Hepatocyte (in vitro differentiated cells): Measurements from ENCODE around the gene CEP295NL. TPM values are rescaled to one million over a fixed set of nuclear protein-coding genes. Genes with fewer than 3 reads are reported as not detected.
A peak's percentile ranks its signal among the peaks of the same experiment; 100 is the strongest.
"Not testable (repeated sequence)": the region's sequence is repeated elsewhere in the genome, so short reads cannot be mapped to it uniquely, and the experiment has no call there.

Experiments
- DNase-seq: peaks from one replicate; pipeline ENCODE4 v3.0.0-alpha.2; 2016; ENCODE audit warnings: low spot score
- H2AFZ ChIP-seq: fragments of 200-600 bp; sonication (generic); 2 replicates; pipeline ENCODE4 v1.6.0; 2016; ENCODE audit warnings: antibody characterized with exemption, mild to moderate bottlenecking
- H3K27ac ChIP-seq: fragments of 200-600 bp; sonication (generic); 2 replicates; pipeline ENCODE4 v1.5.1; 2016; ENCODE audit warnings: mild to moderate bottlenecking
- H3K27me3 ChIP-seq: fragments of 200-600 bp; sonication (generic); 2 replicates; pipeline ENCODE4 v1.6.1; 2016
- H3K36me3 ChIP-seq: fragments of 200-600 bp; sonication (generic); replicated peaks from 2 replicates; pipeline ENCODE4 v1.5.1; 2016; ENCODE audit warnings: low read depth; ENCODE audit not compliant: insufficient read depth
- H3K4me1 ChIP-seq: fragments of 200-600 bp; sonication (generic); 2 replicates; pipeline ENCODE4 v1.5.1; 2016; ENCODE audit warnings: mild to moderate bottlenecking, moderate library complexity; ENCODE audit not compliant: insufficient read depth
- H3K4me2 ChIP-seq: fragments of 200-600 bp; sonication (generic); 2 replicates; pipeline ENCODE4 v1.6.0; 2016
- H3K4me3 ChIP-seq: fragments of 200-600 bp; sonication (generic); 2 replicates; pipeline ENCODE4 v1.5.1; 2016; ENCODE audit warnings: mild to moderate bottlenecking
- H3K79me2 ChIP-seq: fragments of 200-600 bp; sonication (generic); 2 replicates; pipeline ENCODE4 v1.6.0; 2017; ENCODE audit warnings: mild to moderate bottlenecking
- H3K9me2 ChIP-seq: fragments of 200-600 bp; sonication (generic); replicated peaks from 2 replicates; pipeline ENCODE4 v1.6.0; 2017; ENCODE audit warnings: mild to moderate bottlenecking; ENCODE audit not compliant: insufficient read depth
- H3K9me3 ChIP-seq: fragments of 200-600 bp; sonication (generic); 2 replicates; pipeline ENCODE4 v1.5.1; 2016; ENCODE audit warnings: low read depth, mild to moderate bottlenecking
- H4K20me1 ChIP-seq: fragments of 200-600 bp; sonication (generic); 2 replicates; pipeline ENCODE4 v1.6.0; 2016; ENCODE audit warnings: mild to moderate bottlenecking; ENCODE audit not compliant: insufficient read depth, poor library complexity, severe bottlenecking
- CTCF ChIP-seq: fragments of 200-600 bp; sonication (generic); IDR thresholded peaks from 2 replicates; pipeline ENCODE4 v1.5.1; 2016; ENCODE audit warnings: antibody characterized with exemption, mild to moderate bottlenecking; ENCODE audit not compliant: poor library complexity
- EZH2 ChIP-seq: fragments of 200-600 bp; sonication (generic); IDR thresholded peaks from 2 replicates; pipeline ENCODE4 v1.6.1; 2016; ENCODE audit warnings: antibody characterized with exemption, mild to moderate bottlenecking, borderline replicate concordance
- EZH2phosphoT487 ChIP-seq: fragments of 200-600 bp; sonication (generic); IDR thresholded peaks from one replicate; pipeline ENCODE4 v1.6.1; 2018; ENCODE audit warnings: antibody characterized with exemption, mild to moderate bottlenecking, low read depth, moderate library complexity; ENCODE audit not compliant: unreplicated experiment, severe bottlenecking
- WGBS: methylation state at CpG from one replicate; pipeline ENCODE4 v1.1.6; 2016; ENCODE audit warnings: low lambda C conversion rate; ENCODE audit errors: missing lambda C conversion rate; 5-methylcytosine and 5-hydroxymethylcytosine counted together
- polyA plus RNA-seq: library from polyadenylated mRNA; unstranded; fragments of >200 nt; fragmentation: Nextera tagmentation; extraction: Ambion mirVana; gene quantifications from 2 replicates; pipeline ENCODE4 v1.2.1, GENCODE V29; 2016
- total RNA-seq: library from RNA; depleted of rRNA; stranded (reverse); fragments of >200 nt; gene quantifications from 2 replicates; pipeline ENCODE4 v1.2.3, GENCODE V29; 2014

The CEP295NL gene
- total and polyA plus RNA-seq, 2 experiments from 2014 or later: 0.17 to 0.97 TPM

DNA sequence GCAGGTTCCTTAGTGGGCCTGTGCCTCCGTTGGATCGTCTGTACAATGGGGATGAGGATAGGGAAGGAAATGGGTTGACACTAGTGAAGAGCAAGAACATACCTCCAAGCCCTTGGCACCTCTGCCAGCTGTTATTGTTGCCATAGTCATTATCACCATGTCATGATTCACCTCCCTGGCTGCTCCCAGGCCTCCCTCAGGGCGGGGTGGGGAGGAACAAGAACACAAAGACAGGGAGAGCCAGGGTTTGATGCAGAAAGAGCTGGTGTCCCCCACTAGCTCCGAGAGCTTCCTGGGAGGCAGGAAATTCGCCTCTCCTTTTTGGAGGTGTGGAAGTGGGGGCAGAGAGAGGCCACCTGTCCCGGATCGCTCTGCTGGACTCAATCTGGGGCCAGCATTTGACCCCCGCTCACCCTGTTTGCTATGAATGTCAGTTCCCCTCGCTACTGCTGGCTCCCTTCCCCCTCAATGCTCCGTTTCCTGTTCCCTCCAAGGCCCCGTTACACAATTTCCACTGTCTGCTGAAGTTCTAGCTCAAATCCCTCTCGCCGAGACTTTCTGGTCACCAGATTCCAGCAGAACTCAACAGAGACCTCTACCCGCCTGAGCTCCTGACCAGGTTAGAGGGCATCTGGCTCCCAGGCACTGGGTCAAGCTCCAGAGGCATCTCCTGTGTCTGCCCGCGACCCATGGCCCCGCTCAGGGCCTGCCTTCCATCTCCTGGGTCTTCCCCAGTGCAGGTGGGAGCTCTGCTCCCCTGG, 13.1 kb upstream of the CEP295NL start:
- Histone ChIP-seq H2AFZ (no peak overlapping the region), H3K4me3 (no peak overlapping the region), H3K79me2 (peaks cover 87% of the 10 kb centered on the region), H4K20me1 (peaks cover 33% of the 10 kb centered on the region), H3K27ac (peak overlapping the region; percentile 58), H3K36me3 (no peaks in the 10 kb centered on the region), H3K27me3 (no peaks in the 10 kb centered on the region), H3K9me2 (no peaks in the 10 kb centered on the region), H3K9me3 (no peaks in the 10 kb centered on the region), H3K4me1 (peaks cover 21% of the 10 kb centered on the region), H3K4me2 (peak overlapping the region; percentile 44)
- no peak for DNase-seq
- WGBS: 85% methylated on average over 17 of the region's 17 CpGs
- no peak for TF ChIP-seq CTCF

GRCh38 chr17:78913115-78913514, 10.1 kb upstream of the CEP295NL start:
- Histone ChIP-seq H3K4me1 (peaks cover 17% of the 10 kb centered on the region), H3K36me3 (no peaks in the 10 kb centered on the region), H3K9me3 (no peaks in the 10 kb centered on the region), H4K20me1 (peaks cover 26% of the 10 kb centered on the region), H3K9me2 (no peaks in the 10 kb centered on the region), H3K27me3 (no peaks in the 10 kb centered on the region), H3K4me2 (no peak overlapping the region), H3K79me2 (peaks cover 88% of the 10 kb centered on the region), H2AFZ (no peak overlapping the region), H3K4me3 (no peak overlapping the region), H3K27ac (no peak overlapping the region)
- no peak for TF ChIP-seq CTCF
- no peak for TF ChIP-seq EZH2phosphoT487
- no peak for TF ChIP-seq EZH2
- no peak for DNase-seq
- 90% methylated on average over 15 of the region's 15 CpGs for WGBS

- no peaks in the 10 kb centered on the region for H3K27me3 ChIP-seq
- no peak overlapping the region for H3K27ac ChIP-seq
- no peak overlapping the region for H3K4me2 ChIP-seq
- H3K4me3 ChIP-seq: no peak overlapping the region
- H3K9me2 ChIP-seq: no peaks in the 10 kb centered on the region
- H3K79me2 ChIP-seq: peaks cover 87% of the 10 kb centered on the region
- no peak for TF ChIP-seq EZH2phosphoT487
- TF ChIP-seq CTCF: no peak
- TF ChIP-seq EZH2: no peak
- H2AFZ ChIP-seq: no peak overlapping the region
- DNase-seq: no peak
- peaks cover 17% of the 10 kb centered on the region for H3K4me1 ChIP-seq
- 87% methylated on average over 8 of the region's 8 CpGs for WGBS
- no peaks in the 10 kb centered on the region for H3K36me3 ChIP-seq
- no peaks in the 10 kb centered on the region for H3K9me3 ChIP-seq
- peaks cover 30% of the 10 kb centered on the region for H4K20me1 ChIP-seq
Observed at GRCh38 chr17:78912082-78912481, 9.1 kb upstream of the CEP295NL start.

- H3K4me3 ChIP-seq, H3K9me3 ChIP-seq, H3K9me2 ChIP-seq, H3K4me2 ChIP-seq, H2AFZ ChIP-seq, DNase-seq, H3K27me3 ChIP-seq, H3K36me3 ChIP-seq, H3K27ac ChIP-seq: not testable (repeated sequence)
- 80% methylated on average over 7 of the region's 7 CpGs for WGBS
- Histone ChIP-seq H4K20me1 (peaks cover 36% of the 10 kb centered on the region), H3K4me1 (peaks cover 13% of the 10 kb centered on the region), H3K79me2 (peaks cover 88% of the 10 kb centered on the region)
Observed at GRCh38 chr17:78911543-78911942, 8.5 kb upstream of the CEP295NL start.
